GM21423 (cell line): Measurements from ENCODE around the gene TAPT1.
"Not testable (repeated sequence)": the region's sequence is repeated elsewhere in the genome, so short reads cannot be mapped to it uniquely, and the experiment has no call there.

Experiments
- ATAC-seq: cut with Tn5 transposase; IDR thresholded peaks from one replicate; pipeline ENCODE4 v1.9.1; 2021; ENCODE audit warnings: mild to moderate bottlenecking, moderate library complexity; ENCODE audit not compliant: unreplicated experiment

TAPT1 gene

GRCh38 chr4:16218950-16219349 is 7.3 kb downstream of the TAPT1 start:
- ATAC-seq, result no peak

- ATAC-seq, result peak; percentile 67
These were observed 8.8 kb downstream of the TAPT1 start for GRCh38 chr4:16217300-16218051.

GRCh38 chr4:16213121-16213520 is 13.2 kb downstream of the TAPT1 start:
- no peak for ATAC-seq

- no peak for ATAC-seq
These were observed 14.0 kb downstream of the TAPT1 start for GRCh38 chr4:16212138-16212782.

GRCh38 chr4:16207409-16207808 is 18.9 kb downstream of the TAPT1 start:
- no peak for ATAC-seq

GRCh38 chr4:16206848-16207247 is 19.4 kb downstream of the TAPT1 start:
- no peak for ATAC-seq

GRCh38 chr4:16206301-16206700 is 20.0 kb downstream of the TAPT1 start:
- ATAC-seq, result no peak

- peak; percentile 76 for ATAC-seq
These were observed 20.7 kb downstream of the TAPT1 start for GRCh38 chr4:16205298-16206164.

GRCh38 chr4:16204505-16204904 is 21.8 kb downstream of the TAPT1 start:
- ATAC-seq, result no peak

- no peak for ATAC-seq
These were observed 23.2 kb downstream of the TAPT1 start for GRCh38 chr4:16203083-16203482.

GRCh38 chr4:16202598-16202997 is 23.7 kb downstream of the TAPT1 start:
- ATAC-seq, result no peak

- no peak for ATAC-seq
These were observed 27.2 kb downstream of the TAPT1 start for GRCh38 chr4:16199093-16199492.

GRCh38 chr4:16197876-16198665 is 28.2 kb downstream of the TAPT1 start:
- no peak for ATAC-seq

- ATAC-seq, result peak; percentile 79
These were observed 29.5 kb downstream of the TAPT1 start for GRCh38 chr4:16196482-16197393.

- ATAC-seq, result no peak
These were observed 31.1 kb downstream of the TAPT1 start for GRCh38 chr4:16195209-16195608.

- ATAC-seq, result not testable (repeated sequence)
These were observed 31.5 kb downstream of the TAPT1 start for GRCh38 chr4:16194798-16195197.

- no peak for ATAC-seq
These were observed 32.1 kb downstream of the TAPT1 start for GRCh38 chr4:16194214-16194613.

- ATAC-seq, result no peak
These were observed 33.4 kb downstream of the TAPT1 start for GRCh38 chr4:16192631-16193518.

GRCh38 chr4:16192057-16192456 is 34.2 kb downstream of the TAPT1 start:
- ATAC-seq, result no peak
